GM18868 (cell line): ENCODE results near the gene ASPG.

Source experiments
- ATAC-seq: cut with Tn5 transposase; IDR thresholded peaks from one replicate; pipeline ENCODE4 v1.9.1; 2021; ENCODE audit warnings: mild to moderate bottlenecking, moderate library complexity; ENCODE audit not compliant: unreplicated experiment

The ASPG gene

GRCh38 chr14:104159990-104160389 lies 74.5 kb downstream of the ASPG start:
- no peak for ATAC-seq

- no peak for ATAC-seq
These were observed 76.3 kb downstream of the ASPG start for GRCh38 chr14:104161602-104162367.

- no peak for ATAC-seq
These were observed 77.0 kb downstream of the ASPG start for GRCh38 chr14:104162495-104162894.

- ATAC-seq, result no peak
These were observed 78.0 kb downstream of the ASPG start for GRCh38 chr14:104163541-104163940.

- ATAC-seq, result no peak
These were observed 78.5 kb downstream of the ASPG start for GRCh38 chr14:104164041-104164440.

- ATAC-seq, result no peak
These were observed 79.0 kb downstream of the ASPG start for GRCh38 chr14:104164512-104164911.
